HG03097 (cell line): ENCODE data around the gene SELENOW.
A peak's percentile ranks its signal among the peaks of the same experiment; 100 is the strongest.
"Not testable (repeated sequence)": the region's sequence is repeated elsewhere in the genome, so short reads cannot be mapped to it uniquely, and the experiment has no call there.

ENCODE experiments used
- ATAC-seq: cut with Tn5 transposase; IDR thresholded peaks from one replicate; pipeline ENCODE4 v1.9.1; 2021; ENCODE audit not compliant: unreplicated experiment, low FRiP score

Gene SELENOW

DNA sequence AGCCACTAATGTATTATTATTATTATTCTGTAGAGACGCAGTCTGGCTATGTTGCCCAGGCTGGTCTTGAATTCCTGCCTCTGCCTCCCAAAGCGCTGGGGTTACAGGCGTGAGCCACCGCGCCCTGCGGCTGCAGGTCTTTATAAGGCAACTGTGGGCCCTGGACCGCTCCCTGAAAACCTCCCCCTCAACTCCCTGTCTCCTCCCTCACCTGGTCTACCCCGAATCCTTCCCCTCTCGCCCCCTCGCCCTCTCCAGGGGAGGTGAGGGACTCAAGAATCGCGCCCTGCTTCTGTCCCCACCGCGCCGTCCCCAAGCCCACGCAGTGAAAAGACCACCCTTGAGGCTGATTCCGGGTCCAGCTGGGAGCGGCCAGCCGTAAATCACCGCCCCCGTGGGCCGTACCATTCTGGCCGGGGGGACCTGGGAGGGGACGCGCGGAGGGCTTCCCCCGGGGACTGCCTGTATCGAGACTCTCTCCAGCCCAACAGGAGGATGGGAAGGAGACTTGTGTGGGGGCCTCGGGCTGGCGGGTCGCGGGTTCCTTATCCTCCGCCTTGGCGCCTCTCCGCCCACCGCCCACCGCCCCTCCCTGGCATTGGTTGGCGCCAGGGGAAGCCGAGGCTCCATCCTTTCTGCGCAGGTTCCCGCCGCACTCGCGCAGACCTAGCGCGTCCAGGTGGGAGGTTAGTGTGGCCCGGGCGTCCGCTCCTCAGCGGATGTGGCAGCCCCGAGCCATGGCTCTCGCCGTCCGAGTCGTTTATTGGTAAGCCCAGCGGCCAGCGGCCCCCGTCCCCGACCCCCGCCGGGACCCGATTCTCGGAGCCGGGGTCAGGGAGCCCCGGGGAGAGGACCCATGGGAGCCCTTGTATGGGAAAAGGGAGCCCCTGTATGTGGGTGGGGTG, at the start of gene SELENOW:
SELENOW (plus strand) TSS at position 655 of the 905 bp plus-strand sequence; CDS start at position 738, 83 bp downstream.
- ATAC-seq = peak; percentile 76

DNA sequence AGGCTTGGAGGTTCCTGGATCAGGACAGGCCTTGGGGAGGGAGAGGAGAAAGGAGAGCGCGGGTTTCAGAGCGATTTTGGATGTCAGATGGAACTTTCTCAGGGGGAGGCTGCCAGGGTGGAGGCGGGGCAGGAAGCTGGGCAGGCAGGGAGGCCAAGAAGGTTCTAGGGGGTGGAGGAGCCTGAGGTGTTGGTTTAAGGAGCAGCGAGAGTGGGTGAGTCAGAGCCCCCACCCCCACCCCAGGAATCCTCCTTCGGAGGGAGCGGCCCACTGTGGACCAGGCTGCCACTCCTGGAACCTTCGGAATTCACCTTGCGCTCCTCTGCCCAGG, 49.1 kb upstream of the SELENOW start:
- no peak for ATAC-seq

DNA sequence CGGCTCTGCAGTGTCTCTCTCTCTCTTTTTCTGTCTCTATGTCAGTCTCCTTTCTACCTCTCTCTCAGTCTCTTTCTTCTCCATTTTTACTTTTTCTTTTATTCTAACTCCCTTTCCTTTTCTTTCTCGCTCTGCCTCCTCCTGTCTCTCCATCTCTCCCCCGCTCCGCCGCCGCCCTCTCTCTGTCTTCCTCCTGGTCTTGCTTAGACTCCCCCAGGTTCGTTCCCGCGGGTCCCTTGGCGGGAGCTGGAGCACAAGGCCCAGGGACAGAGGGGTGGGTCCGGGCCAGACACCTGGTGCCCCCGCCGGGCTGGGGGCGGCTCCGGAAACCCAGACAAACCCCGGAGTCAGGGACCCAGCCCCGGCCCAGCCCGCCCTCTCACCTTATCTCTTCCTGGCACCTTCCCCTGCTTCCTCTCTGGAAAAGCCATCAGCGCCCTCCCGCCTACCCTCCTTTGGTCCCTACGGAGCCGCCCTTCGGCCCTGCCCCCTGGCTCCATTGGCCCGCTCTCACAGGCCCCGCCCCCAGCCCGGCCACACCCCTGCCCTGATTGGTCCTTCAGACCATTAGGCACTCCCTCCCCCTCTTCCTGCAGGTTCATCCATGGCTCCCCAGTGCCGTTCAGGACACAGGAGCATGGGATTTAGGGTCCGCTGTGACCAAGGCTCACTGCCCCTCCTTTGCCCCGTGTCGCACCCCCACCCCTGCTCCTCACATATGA, 48.5 kb upstream of the SELENOW start:
- no peak for ATAC-seq

DNA sequence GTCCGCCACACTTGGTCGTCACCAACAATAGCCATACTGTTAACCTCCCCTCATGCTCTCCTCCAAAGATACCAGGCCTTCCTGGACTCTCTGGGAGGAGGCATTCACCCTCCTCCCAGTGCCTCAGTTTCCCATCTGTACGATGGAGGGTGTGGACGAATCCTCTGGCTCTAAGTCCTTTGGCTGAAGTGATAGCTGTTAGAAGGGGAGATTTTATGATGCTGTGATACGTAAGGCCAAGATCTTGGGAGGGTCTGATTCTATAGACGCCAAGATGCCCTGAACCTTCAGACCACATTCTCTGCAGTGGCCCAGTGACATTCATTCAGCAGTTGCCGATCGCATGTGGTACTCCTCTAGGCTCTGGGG, 48.0 kb upstream of the SELENOW start:
- ATAC-seq = no peak

DNA sequence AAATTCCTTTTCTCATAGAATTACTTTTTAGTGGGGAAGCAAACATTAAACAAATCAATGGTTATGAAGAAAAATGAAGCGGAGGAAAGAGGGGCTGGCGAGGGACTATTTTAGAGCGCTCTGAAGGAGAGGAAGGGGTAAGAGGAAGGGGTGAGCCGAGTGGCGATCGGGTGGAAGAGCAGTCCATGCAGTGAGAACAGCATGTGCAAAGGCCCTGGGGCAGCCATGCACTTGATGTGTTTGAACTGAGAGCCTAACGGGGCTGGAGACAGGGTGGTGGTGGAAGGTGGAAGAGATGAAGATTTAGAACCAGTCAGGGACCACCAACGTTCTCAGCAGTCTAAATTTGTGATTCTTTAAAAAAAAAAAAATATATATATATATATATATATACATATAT, 47.6 kb upstream of the SELENOW start:
- no peak for ATAC-seq

DNA sequence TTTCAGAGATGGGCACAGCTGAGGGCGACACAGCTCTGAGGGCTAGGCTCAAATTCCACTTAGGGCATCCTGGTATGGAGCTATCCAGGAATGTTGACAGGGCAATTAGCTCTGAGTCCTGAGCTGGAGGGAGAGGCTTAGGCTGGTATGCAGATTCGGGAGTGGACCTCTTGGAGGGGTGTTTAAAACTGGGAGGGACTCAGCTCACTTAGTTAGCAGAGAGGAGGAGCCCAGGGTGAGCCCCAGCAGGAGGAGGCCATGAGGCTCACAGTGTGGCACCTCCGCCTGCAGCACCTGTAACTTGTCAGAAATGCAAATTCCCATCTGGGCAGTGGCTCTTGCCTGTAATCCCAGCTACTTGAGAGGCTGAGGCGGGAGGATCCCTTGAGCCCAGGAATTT, 43.4 kb upstream of the SELENOW start:
- no peak for ATAC-seq

DNA sequence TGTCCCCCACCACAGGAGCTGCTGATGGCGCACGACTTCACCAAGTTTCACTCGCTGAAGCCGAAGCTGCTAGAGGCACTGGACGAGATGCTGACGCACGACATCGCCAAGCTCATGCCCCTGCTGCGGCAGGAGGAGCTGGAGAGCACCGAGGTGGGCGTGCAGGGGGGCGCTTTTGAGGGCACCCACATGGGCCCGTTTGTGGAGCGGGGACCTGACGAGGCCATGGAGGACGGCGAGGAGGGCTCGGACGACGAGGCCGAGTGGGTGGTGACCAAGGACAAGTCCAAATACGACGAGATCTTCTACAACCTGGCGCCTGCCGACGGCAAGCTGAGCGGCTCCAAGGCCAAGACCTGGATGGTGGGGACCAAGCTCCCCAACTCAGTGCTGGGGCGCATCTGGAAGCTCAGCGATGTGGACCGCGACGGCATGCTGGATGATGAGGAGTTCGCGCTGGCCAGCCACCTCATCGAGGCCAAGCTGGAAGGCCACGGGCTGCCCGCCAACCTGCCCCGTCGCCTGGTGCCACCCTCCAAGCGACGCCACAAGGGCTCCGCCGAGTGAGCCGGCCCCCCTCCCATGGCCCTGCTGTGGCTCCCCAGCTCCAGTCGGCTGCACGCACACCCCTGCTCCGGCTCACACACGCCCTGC, 37.5 kb upstream of the SELENOW start:
- ATAC-seq = no peak

DNA sequence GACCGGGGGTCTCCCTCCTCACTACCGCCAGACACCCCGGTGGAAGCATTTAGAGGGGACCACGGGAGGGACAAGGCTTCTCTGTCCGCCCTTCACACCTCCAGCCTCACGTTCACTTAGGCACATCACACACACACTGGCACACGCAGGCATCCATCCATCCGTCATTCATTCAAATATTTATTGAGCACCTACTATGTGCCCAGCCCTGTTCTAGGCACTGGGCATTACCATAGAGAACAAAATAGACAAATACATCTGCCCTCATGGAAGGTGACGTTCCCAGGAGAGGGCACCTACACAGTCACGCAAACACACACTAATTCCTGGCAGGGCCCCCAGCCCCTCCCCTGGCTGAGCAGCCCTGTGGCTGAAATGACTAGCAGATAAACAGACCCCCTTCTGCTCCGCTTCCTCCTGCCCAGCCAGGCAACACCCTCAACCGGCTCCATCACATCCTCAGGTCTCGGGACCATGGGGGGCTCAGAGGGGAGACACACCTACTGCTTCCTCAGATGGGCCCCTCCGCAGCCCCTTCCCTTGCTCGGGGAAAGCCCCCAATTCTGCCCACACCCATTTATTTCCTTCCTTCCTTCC, 36.9 kb upstream of the SELENOW start:
- ATAC-seq = no peak

DNA sequence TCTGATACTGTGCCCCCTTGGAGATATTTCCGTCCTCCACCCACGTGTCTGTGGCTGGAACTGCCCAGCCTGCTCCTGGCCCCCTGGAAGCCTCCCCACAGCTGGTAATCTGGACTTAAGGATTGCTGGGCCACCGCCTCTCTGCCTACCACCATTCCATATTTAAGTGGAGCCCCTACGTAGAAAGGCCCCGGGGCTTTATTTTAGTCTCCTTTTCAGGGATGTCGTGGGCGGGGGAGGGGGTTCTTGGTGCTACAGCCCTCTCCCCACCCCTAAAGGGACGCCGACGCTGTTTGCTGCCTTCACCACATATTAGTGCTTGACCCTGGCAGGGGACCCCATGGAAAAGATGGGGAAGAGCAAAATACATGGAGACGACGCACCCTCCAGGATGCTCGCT, 35.9 kb upstream of the SELENOW start:
- no peak for ATAC-seq

DNA sequence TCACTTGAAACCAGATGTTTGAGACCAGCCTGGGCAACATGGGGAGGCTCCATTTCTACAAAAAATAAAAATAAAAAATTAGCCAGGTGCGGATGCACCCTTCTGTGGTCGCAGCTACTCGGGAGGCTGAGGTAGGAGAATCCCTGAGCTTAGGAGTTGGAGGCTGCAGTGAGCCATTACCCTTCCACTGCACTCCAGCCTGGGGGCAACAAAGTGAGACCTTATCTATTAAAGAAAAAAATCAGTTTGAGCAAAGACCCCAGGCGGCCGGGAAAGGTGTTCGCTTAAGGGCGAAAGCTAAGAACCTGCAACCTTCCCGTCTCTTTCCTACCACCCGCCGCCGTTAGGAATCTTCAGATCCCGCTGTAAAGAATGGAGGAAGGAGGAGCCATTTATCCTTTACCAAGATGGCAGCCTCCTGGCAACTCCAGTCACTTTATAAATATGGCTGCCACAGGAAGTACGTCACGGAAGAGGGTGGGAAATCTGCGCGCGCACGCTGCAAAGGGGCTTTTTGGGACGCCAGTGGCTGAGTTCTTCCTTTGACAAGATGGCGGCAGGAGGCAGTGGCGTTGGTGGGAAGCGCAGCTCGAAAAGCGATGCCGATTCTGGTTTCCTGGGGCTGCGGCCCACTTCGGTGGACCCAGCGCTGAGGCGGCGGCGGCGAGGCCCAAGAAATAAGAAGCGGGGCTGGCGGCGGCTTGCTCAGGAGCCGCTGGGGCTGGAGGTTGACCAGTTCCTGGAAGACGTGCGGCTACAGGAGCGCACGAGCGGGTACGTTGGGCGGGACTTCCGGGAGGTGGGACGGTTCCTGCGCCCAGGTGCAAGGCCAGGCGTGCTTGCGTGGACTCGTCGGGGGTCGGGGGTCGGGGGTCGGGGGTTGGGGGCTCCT, 33.2 kb upstream of the SELENOW start, which contains the start of gene NOP53:
NOP53 (plus strand) TSS at position 537 of the 892 bp plus-strand sequence; CDS start at position 551, 14 bp downstream.
- peak; percentile 72 for ATAC-seq

DNA sequence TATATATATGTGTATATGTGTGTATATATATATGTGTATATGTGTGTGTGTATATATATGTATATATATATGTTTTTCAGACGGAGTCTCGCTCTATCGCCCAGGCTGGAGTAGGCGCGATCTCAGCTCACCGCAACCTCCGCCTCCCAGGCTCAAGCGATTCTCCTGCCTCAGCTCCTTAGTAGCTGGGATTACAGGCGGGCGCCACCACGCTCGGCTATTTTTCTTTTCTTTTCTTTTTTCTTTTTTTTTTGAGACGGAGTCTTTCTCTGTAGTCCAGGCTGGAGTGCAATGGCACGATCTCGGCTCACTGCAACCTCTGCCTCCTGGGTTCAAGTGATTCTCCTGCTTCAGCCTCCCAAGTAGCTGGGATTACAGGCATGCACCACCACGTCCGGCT, 32.4 kb upstream of the SELENOW start:
- not testable (repeated sequence) for ATAC-seq

DNA sequence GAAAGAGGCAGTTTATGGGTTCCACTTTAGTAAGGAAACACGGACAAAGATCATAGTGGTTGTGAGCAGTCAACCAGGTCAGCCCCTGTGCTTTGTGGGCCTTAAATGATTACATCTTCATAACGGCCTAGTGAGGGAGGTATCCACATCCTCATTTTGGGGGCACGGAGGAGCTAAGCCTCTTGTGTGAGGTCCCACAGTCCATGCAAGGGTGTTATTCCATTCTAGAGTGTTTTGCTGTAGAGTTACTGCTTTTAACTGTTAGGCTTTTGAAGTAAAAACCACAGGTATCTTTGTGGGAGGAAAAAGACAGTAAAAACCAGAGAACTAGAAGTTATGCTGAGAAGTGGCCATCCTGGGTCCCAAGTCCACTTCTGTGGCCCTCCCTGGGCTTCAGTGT, 29.2 kb upstream of the SELENOW start:
- no peak for ATAC-seq

DNA sequence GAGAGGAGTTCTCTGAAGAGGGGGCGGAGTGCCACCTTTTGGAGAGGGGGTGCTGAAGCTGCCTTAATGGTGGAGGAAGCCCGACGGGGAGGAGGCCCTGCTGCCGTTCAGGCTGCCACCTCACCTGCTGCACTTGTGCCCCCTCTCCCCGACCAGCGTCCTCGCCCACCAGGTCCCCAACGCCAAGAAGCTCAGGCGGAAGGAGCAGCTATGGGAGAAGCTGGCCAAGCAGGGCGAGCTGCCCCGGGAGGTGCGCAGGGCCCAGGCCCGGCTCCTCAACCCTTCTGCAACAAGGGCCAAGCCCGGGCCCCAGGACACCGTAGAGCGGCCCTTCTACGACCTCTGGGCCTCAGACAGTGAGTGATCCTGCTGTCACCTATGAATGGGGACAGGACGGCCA, 27.8 kb upstream of the SELENOW start:
- no peak for ATAC-seq

DNA sequence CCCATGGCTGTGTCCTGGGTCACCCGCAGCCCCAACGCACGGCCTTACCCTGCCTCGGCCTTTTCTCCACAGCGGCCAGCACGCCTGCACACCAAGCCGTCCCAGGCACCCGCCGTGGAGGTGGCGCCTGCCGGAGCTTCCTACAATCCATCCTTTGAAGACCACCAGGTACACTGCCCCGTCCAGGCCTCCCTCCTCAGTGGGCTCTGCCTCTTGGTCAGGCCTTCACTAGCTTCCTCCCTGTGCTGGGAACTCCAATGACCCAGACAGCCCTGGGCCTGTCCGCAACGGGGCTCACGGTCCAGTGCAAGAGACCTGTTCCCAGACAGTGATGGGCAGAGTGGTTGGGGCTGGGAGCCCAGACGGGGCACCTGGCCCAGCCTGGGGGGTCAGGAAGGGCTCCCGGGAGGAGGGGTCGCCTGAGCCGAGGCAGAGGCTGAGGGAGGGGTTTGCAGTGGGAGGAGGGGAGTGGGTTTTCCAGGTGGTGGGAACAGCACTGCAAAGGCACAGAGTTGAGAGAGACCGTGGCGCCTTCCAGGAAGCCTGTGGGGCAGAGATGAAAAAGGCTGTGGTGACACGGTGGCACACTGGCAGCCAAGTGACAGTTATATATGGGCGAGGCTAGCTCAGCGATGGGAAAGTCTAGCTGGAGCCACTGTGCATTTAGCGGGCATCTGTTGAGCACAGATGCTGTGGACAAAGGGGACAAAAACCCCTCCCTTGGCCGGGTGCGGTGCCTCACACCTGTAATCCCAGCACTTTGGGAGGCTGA, 25.9 kb upstream of the SELENOW start:
- ATAC-seq = no peak

DNA sequence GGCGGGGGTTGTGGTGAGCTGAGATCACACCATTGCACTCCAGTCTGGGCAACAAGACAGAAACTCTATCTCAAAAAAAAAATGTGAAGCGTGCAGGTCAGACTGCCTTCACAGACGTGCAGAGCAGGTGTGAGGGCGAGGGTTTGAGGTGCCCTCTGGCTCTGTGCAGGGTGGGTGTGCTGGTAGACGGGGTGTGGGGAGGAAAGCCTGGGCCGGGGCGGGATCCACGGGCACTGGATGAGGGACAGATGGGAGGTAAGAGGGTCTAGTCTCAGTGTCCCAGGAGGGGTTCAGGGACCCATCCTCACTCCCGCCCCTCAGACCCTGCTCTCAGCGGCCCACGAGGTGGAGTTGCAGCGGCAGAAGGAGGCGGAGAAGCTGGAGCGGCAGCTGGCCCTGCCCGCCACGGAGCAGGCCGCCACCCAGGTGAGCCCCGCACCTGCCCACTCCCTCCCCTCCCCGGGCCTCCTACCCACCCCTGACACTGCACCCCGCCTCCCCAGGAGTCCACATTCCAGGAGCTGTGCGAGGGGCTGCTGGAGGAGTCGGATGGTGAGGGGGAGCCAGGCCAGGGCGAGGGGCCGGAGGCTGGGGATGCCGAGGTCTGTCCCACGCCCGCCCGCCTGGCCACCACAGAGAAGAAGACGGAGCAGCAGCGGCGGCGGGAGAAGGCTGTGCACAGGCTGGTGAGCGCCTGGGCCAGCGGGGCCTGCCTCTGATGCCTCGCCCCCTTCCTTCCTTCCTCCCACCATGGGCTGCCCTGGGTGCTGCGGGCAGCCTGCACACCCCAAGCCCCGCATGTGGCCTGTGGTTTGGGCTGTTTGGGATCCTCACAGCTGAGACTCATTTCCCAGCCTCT, 24.1 kb upstream of the SELENOW start:
- no peak for ATAC-seq

DNA sequence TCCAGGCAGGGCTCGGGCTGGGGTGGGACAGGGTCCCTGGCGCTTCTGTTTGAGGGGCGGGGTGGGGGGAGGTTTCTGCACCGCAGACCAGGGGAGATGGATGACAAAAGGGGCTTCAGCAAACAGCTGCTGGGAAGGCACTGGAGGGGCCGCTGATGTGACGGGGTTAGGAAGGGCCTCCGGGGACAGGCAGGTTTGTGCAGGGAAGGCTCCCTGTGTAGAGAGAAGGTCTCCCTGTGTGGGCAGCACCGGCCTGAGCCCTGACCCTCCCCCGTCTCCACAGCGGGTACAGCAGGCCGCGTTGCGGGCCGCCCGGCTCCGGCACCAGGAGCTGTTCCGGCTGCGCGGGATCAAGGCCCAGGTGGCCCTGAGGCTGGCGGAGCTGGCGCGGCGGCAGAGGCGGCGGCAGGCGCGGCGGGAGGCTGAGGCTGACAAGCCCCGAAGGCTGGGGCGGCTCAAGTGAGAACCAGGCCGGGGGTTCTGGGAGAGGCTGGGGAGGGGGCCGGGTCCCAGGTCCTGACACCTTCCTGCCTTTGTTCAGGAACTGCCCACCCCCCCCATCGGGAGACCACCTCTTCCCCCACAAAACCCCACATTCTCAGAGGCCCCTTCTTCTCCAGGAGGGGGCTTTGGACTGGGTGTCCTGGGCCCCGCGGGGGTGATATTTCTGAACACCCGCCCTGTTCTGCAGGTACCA, 23.3 kb upstream of the SELENOW start:
- ATAC-seq = no peak

DNA sequence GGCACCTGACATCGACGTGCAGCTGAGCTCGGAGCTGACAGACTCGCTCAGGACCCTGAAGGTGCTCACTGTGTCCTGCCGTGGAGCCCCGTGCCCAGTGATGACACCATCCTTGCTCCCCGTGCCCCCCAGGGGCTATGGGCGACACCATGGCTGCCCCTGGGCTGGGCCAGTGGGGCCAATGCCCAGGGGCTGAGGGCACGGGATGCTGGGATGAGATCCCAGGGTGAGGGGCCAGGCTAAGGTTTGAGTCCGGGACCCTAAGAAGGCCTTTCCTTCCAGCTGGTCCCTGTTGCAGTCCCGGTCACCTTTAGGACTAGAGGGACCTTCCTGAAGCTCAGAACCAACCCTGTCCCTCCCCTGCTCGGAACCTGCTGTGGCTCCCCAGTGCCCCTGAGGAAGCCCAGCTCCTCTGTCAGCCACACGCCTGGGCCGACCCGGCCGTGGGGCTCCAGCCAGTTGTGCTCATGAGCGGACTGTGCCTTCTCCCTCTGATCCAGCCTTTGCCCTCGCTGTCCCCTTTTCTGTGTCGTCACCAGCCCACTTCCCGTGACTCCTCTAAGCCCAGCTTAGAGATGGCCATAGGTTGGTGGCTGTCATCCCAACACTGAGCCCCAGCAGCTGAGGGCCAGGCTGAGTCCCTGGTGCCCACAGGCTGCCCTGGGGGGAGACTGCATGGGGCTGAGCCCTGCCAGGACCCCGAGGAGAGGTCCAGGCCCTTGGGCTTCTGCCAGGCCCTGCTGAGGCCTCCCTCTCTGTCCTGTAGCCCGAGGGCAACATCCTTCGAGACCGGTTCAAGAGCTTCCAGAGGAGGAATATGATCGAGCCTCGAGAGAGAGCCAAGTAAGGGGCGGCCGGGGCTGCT, 22.5 kb upstream of the SELENOW start:
- ATAC-seq = no peak
